ENCODE results near the gene C17orf50.

Gene C17orf50

GRCh38 chr17:35766903-35767510 lies 6.3 kb downstream of the C17orf50 start:
- TF ChIP-seq, protein P1, sequence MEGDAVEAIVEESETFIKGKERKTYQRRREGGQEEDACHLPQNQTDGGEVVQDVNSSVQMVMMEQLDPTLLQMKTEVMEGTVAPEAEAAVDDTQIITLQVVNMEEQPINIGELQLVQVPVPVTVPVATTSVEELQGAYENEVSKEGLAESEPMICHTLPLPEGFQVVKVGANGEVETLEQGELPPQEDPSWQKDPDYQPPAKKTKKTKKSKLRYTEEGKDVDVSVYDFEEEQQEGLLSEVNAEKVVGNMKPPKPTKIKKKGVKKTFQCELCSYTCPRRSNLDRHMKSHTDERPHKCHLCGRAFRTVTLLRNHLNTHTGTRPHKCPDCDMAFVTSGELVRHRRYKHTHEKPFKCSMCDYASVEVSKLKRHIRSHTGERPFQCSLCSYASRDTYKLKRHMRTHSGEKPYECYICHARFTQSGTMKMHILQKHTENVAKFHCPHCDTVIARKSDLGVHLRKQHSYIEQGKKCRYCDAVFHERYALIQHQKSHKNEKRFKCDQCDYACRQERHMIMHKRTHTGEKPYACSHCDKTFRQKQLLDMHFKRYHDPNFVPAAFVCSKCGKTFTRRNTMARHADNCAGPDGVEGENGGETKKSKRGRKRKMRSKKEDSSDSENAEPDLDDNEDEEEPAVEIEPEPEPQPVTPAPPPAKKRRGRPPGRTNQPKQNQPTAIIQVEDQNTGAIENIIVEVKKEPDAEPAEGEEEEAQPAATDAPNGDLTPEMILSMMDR (IDR thresholded peaks at IDR 0.05; ENCODE audit: extremely low read depth, insufficient read depth, missing control alignments), result peak; percentile 46
- DNase-seq (ENCODE audit: low spot score), result peak; percentile 80
- in situ Hi-C loops (cut with MboI; ENCODE audit: low pct_unique_long_range_greater_than_20kb, low sequenced_read_pairs, unreplicated experiment), result no loop called here

DNA sequence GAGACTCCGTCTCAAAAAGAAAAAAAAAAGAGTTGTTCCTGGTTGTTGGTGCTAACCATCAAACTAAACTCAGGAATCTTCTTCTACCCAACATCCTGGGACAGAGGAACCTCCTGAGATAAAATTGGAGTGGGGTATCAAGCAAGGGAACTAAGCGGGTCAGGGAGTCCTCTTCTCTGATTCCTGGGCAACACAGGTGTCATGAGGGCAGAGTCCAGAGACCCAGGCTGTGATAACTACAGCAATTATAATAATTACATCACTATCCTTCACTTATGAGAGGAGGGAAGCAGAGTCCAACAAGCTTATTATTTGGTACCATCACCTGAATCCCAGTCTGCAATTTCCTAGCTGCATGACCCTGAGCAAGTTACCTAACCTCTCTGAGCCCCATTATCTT lies 8.1 kb downstream of the C17orf50 start:
- DNase-seq (ENCODE audit: low spot score), result no peak
- TF ChIP-seq, protein P1 (IDR thresholded peaks at IDR 0.05; ENCODE audit: extremely low read depth, insufficient read depth, missing control alignments), result no peak
- in situ Hi-C loops (cut with MboI; ENCODE audit: low pct_unique_long_range_greater_than_20kb, low sequenced_read_pairs, unreplicated experiment), result no loop called here

DNA sequence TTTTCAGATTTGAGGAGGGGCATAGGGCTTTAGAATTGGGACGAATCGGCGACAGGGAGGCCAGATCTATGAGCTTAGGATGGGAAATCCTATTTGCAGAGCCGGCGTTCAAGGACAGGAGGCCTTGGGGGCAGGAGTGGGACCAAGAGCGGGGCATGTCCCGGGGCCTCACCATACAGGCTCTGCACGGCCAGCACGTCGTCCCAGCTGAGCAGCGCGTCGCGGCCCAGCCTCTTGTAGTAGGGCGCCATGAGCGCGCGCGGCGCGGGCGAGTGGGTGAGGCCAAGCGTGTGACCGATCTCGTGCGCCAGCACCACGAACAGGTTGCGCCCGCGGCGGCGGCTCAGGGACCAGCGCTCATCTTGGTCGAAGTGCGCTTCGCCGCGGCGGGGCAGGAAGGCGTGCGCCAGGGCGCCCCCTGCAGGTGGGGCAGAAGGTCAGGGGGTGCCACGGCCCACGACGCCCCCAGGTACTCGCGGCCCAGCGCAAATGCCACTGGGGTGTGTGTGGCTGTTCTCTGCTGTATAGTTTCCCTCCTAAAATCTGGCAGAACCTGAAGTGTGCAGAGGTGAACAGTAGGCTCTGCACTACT lies 9.3 kb downstream of the C17orf50 start:
- TF ChIP-seq, protein P1 (IDR thresholded peaks at IDR 0.05; ENCODE audit: extremely low read depth, insufficient read depth, missing control alignments), result peak; percentile 29
- DNase-seq (ENCODE audit: low spot score), result no peak
- in situ Hi-C loops (cut with MboI; ENCODE audit: low pct_unique_long_range_greater_than_20kb, low sequenced_read_pairs, unreplicated experiment), result no loop called here

- TF ChIP-seq, protein P1 (IDR thresholded peaks at IDR 0.05; ENCODE audit: extremely low read depth, insufficient read depth, missing control alignments), result no peak
- in situ Hi-C loops (cut with MboI; ENCODE audit: low pct_unique_long_range_greater_than_20kb, low sequenced_read_pairs, unreplicated experiment), result no loop called here
- no peak for DNase-seq (ENCODE audit: low spot score)
Observed at GRCh38 chr17:35773129-35773528, 12.4 kb downstream of the C17orf50 start.

GRCh38 chr17:35773679-35774425 lies 13.2 kb downstream of the C17orf50 start:
- TF ChIP-seq, protein P1 (IDR thresholded peaks at IDR 0.05; ENCODE audit: extremely low read depth, insufficient read depth, missing control alignments), result no peak
- in situ Hi-C loops (cut with MboI; ENCODE audit: low pct_unique_long_range_greater_than_20kb, low sequenced_read_pairs, unreplicated experiment), result no loop called here
- no peak for DNase-seq (ENCODE audit: low spot score)

DNA sequence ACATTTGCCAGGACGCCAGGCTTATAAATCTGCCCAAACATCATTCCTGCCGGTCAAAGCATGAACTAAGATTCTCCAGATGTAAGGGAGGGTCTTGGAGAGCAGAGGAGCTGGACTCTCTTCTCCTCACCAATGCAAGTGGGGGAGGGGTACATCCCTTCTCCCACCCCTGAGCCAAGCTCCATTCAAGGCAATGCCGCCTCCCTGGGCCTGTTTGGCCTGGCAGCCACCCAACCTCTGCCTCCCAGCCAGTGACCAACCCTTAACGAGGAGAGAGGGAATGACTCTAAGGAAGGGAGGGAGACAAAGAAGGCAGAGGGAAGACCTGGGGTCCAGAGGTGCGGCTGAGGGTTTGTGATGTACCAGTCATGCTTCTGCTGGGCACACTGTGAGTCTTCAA lies 13.8 kb downstream of the C17orf50 start:
- in situ Hi-C loops (cut with MboI; ENCODE audit: low pct_unique_long_range_greater_than_20kb, low sequenced_read_pairs, unreplicated experiment), result no loop called here
- DNase-seq (ENCODE audit: low spot score), result no peak
- TF ChIP-seq, protein P1 (IDR thresholded peaks at IDR 0.05; ENCODE audit: extremely low read depth, insufficient read depth, missing control alignments), result no peak

Data from GM13977 (cell line).